HG03159 (cell line): ENCODE measurements around the gene TMEM204.

Experiments used
- ATAC-seq: cut with Tn5 transposase; IDR thresholded peaks from one replicate; pipeline ENCODE4 v1.9.1; 2021; ENCODE audit warnings: mild to moderate bottlenecking, moderate library complexity; ENCODE audit not compliant: unreplicated experiment

The TMEM204 gene

GRCh38 chr16:1553946-1554825 is 20.7 kb downstream of the TMEM204 start:
- no peak for ATAC-seq

- no peak for ATAC-seq
Observed at GRCh38 chr16:1554826-1555445, 21.5 kb downstream of the TMEM204 start.

GRCh38 chr16:1556254-1556653 is 22.8 kb downstream of the TMEM204 start:
- ATAC-seq: no peak

- no peak for ATAC-seq
Observed at GRCh38 chr16:1557074-1557473, 23.6 kb downstream of the TMEM204 start.

- no peak for ATAC-seq
Observed at GRCh38 chr16:1557576-1557975, 24.1 kb downstream of the TMEM204 start.

- ATAC-seq: no peak
Observed at GRCh38 chr16:1559446-1559975, 26.0 kb downstream of the TMEM204 start.

GRCh38 chr16:1560153-1560552 is 26.7 kb downstream of the TMEM204 start:
- ATAC-seq: no peak

GRCh38 chr16:1560866-1561265 is 27.4 kb downstream of the TMEM204 start:
- no peak for ATAC-seq

- no peak for ATAC-seq
Observed at GRCh38 chr16:1561266-1561665, 27.8 kb downstream of the TMEM204 start.

- ATAC-seq: no peak
Observed at GRCh38 chr16:1561836-1562235, 28.4 kb downstream of the TMEM204 start.

- no peak for ATAC-seq
Observed at GRCh38 chr16:1563786-1564185, 30.3 kb downstream of the TMEM204 start.

- no peak for ATAC-seq
Observed at GRCh38 chr16:1564325-1564724, 30.9 kb downstream of the TMEM204 start.

- no peak for ATAC-seq
Observed at GRCh38 chr16:1565083-1565805, 31.8 kb downstream of the TMEM204 start.

GRCh38 chr16:1567988-1568387 is 34.5 kb downstream of the TMEM204 start:
- no peak for ATAC-seq

- no peak for ATAC-seq
Observed at GRCh38 chr16:1571012-1571671, 37.7 kb downstream of the TMEM204 start.

- no peak for ATAC-seq
Observed at GRCh38 chr16:1572673-1573072, 39.2 kb downstream of the TMEM204 start.

GRCh38 chr16:1573301-1573700 is 39.8 kb downstream of the TMEM204 start:
- no peak for ATAC-seq

GRCh38 chr16:1575578-1575977 is 42.1 kb downstream of the TMEM204 start:
- no peak for ATAC-seq

GRCh38 chr16:1579214-1579613 is 45.7 kb downstream of the TMEM204 start:
- no peak for ATAC-seq

- no peak for ATAC-seq
Observed at GRCh38 chr16:1580256-1580655, 46.8 kb downstream of the TMEM204 start.

- no peak for ATAC-seq
Observed at GRCh38 chr16:1580956-1581355, 47.5 kb downstream of the TMEM204 start.
